Inferior parietal cortex (tissue), 1 donor: ENCODE results near the gene KCNJ18.
"Not testable (repeated sequence)": the region's sequence is repeated elsewhere in the genome, so short reads cannot be mapped to it uniquely, and the experiment has no call there.

ENCODE experiments used
- DNase-seq: peaks from one replicate; pipeline ENCODE4 v3.0.0-alpha.2; 2016; ENCODE audit errors: extremely low spot score

KCNJ18 gene

DNA sequence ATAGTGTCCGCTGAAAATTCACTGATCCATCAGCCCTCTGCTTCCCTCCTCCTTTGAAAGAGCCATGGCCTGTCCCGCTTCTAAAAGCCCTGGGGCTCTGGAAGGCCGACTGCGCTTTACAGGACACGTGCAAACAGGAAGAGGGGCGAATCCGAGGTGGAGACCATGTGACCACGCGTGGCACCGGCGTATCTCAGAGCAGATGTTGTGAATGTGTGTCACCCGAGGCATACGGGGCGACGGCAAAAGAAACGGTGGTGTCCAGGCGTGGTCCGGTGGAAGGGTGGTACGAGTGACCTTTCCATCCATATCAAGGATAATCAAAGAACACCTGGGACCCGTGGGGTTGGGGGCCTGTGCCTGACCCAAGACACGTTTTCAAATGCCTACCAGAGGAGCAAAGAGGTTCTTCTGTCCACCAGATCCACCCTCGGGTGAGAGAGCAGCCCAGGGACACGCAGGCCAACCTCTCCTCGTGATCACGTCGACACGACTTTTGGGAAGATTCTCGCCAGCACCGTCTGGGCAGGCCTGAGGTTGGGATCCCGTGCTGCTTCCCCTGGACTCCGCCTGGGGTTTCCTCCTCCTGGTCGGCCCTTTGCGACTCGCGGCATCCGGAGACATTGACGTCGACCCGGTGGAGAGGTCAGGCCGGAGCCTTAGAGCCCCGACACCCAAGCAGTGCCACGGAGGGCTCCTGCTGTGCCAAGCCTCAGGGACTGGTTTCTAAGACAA lies 7.1 kb upstream of the KCNJ18 start:
- DNase-seq, result not testable (repeated sequence)

GRCh38 chr17:21686165-21687015 lies 5.9 kb upstream of the KCNJ18 start:
- no peak for DNase-seq

GRCh38 chr17:21687136-21687953 lies 5.0 kb upstream of the KCNJ18 start:
- no peak for DNase-seq

DNA sequence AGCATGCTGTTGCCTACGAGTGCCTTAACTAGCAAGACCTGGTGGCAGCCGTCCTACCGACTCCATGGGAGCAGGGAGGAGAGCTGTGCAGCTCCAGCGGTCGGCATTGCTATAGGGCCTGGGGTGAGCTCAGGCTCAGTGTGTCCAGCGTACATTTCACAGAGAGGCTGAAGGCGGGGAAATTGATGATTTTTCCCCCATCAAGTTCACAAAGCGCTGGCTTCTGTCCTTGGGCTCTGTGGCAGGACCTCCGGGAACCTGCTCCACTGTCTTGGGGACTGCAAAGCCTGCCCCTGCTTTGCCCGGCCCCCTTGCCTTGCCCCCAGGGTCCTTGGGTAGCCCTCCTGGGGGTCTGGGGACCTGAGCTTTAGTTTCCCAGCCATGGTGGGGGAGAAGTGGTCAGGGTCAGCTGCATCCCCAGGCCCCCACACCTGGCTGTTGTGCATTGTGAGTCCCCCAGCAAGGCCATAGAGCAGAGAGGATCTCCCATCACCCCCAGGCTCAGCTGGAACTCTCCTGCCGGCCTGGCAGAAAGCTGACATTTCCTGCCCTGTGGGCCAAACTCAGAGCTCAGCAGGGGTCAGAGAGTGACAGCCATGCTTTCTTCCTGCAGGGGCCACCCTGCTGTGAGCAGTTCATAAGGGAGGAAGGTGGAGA lies 3.9 kb upstream of the KCNJ18 start:
- DNase-seq, result no peak

- DNase-seq, result peak; percentile 18
These were observed 2.7 kb upstream of the KCNJ18 start for GRCh38 chr17:21689604-21690003.

DNA sequence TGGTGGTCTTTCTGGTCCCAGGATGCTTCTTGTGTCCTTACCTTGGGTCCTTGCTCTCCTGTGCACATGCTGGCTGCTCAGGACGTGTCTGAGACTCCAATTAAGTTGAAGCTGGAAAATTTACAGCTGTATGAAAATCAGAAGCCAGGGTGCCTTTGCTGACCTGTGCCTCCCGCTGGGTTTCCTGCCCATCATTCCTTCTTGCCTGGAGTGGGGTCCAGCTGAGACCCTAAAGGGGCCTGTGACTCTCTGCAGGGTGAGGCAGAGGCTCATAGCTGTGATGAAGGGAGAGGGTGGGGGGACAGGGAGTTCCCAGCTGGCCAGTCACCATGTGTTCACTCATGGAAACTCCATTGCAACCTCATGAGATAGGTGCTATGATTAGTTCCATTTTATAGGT lies 1.5 kb upstream of the KCNJ18 start:
- not testable (repeated sequence) for DNase-seq

- DNase-seq, result not testable (repeated sequence)
These were observed 842 bp upstream of the KCNJ18 start for GRCh38 chr17:21691481-21691880.

DNA sequence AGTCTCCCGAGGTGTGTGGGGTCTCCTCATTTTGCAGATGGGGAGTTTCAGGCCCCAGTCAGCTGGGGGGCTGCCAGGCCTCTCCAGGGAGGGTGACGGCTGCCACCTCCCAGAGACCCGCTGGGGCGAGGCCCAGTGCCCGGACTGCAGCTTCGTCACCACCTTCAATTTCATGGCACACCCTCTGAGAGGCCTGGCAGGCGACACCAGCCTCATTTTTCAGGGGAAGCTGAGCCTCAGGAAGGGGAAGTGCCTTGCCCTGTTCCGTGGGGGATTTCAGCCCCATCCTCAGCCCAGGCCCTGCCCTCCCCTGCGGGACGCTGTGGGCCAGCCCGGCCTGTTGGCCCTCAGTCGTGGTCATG lies 362 bp downstream of the KCNJ18 start:
- DNase-seq, result not testable (repeated sequence)

GRCh38 chr17:21693391-21693796 lies 1.1 kb downstream of the KCNJ18 start:
- not testable (repeated sequence) for DNase-seq

DNA sequence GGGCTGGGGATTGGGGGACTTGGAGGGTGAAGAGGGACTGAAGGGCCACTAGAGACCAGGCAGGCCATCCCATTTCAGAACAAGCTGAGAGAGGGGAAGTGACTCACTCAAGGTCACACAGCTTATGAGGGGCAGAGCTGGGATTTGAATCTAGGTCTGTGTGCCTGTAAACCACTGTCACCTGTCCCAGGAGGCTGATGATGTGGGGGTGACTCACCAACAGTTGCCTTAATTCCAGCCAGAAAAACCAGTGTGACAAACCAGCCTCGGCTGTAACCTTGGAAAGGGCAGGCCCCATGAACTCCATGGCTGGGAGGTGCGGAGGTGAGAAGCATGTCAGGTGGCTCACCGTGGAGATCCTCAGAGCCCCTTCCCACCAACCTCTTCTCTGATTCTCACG lies 1.6 kb downstream of the KCNJ18 start:
- DNase-seq, result not testable (repeated sequence)

DNA sequence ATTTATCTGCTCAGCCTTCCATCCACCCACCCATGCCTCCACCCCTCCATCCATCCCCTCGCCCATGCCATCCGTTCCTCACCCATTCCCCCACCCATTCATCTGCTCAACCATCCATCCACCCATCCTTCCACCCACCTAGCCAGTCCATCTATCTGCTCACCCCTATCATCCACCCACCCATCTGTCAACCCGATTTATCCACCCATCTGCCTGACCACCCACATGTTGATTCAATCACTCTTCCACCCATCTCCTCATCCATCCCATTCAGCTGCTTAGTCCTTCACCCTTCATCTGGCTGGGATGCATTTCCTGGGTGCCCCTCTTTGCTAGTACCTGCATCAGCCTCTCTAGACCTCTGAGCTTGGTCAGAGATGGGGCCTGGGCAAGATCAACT lies 3.9 kb downstream of the KCNJ18 start:
- DNase-seq, result not testable (repeated sequence)

- DNase-seq, result not testable (repeated sequence)
These were observed 4.7 kb downstream of the KCNJ18 start for GRCh38 chr17:21696842-21697507.

GRCh38 chr17:21697508-21697860 lies 5.2 kb downstream of the KCNJ18 start:
- DNase-seq, result not testable (repeated sequence)

- not testable (repeated sequence) for DNase-seq
These were observed 6.2 kb downstream of the KCNJ18 start for GRCh38 chr17:21698437-21699075.

GRCh38 chr17:21699124-21699523 lies 6.8 kb downstream of the KCNJ18 start:
- not testable (repeated sequence) for DNase-seq

- not testable (repeated sequence) for DNase-seq
These were observed 7.4 kb downstream of the KCNJ18 start for GRCh38 chr17:21699573-21700236.

DNA sequence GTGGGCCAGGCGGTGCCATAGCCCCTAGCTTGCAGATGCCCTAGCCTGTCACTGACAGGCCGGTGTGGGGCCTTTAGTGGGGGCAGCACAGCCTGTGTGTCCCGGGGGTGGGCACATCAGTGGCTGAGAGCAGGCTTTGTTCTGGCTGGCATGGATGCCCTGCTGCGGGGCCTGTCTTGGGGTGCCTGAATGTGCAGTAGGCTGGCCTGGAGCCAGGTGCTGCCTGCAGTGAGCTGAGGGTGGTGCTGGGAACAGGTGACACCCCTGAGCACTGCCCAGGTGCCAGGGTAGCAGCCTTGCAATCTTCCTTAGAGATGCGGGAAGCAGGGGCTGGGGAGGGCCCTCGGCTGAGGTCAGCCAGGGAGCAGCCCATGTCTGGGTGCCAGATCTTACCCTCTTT lies 8.8 kb downstream of the KCNJ18 start:
- DNase-seq, result not testable (repeated sequence)

DNA sequence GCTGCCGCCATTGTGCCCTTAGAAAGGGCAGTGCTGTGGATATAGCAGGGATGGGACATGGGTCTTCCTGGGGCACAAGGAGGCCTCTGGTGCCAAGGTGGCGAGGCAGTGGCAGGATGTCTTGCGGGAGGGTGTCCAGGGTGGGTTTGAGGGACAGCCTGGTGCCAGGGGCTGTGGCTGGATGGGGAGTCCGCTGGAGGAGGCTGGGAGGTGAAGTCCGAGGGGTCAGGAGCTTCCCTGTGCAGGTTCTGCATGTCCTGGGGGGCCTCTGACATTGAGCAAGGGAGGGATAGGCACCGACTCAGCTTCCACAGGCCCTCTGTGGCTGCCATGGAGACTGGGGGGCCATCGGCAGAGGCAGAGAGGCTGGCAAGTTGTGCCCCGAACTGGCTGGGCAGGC lies 9.7 kb downstream of the KCNJ18 start:
- not testable (repeated sequence) for DNase-seq

GRCh38 chr17:21702521-21702920 lies 10.2 kb downstream of the KCNJ18 start:
- not testable (repeated sequence) for DNase-seq
